Subcutaneous adipose tissue (tissue), 4 donors: ENCODE results near the gene MEGF11. TPM values are rescaled to one million over a fixed set of nuclear protein-coding genes. Genes with fewer than 3 reads are reported as not detected.

Experiments
- total RNA-seq, 4 donors: library from RNA; depleted of rRNA; stranded (reverse); fragments of >200 nt; gene quantifications; one replicate each; pipeline ENCODE4 v1.1.0, GENCODE V29; 2016
- TF ChIP-seq, protein P1 (sequence below): fragments of 450-650 bp; IDR thresholded peaks from one replicate; pipeline ENCODE4 v1.5.1; 2016; ENCODE audit warnings: low read depth, mild to moderate bottlenecking, control low read depth, antibody characterized with exemption, moderate library complexity

The MEGF11 gene
- total RNA-seq, 4 donors from 2014 or later, result not detected

- TF ChIP-seq, protein P1, sequence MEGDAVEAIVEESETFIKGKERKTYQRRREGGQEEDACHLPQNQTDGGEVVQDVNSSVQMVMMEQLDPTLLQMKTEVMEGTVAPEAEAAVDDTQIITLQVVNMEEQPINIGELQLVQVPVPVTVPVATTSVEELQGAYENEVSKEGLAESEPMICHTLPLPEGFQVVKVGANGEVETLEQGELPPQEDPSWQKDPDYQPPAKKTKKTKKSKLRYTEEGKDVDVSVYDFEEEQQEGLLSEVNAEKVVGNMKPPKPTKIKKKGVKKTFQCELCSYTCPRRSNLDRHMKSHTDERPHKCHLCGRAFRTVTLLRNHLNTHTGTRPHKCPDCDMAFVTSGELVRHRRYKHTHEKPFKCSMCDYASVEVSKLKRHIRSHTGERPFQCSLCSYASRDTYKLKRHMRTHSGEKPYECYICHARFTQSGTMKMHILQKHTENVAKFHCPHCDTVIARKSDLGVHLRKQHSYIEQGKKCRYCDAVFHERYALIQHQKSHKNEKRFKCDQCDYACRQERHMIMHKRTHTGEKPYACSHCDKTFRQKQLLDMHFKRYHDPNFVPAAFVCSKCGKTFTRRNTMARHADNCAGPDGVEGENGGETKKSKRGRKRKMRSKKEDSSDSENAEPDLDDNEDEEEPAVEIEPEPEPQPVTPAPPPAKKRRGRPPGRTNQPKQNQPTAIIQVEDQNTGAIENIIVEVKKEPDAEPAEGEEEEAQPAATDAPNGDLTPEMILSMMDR, result no peak
Observed at GRCh38 chr15:65945616-65946015, 307.9 kb downstream of the MEGF11 start.

- TF ChIP-seq, protein P1, result no peak
Observed at GRCh38 chr15:65944404-65944803, 309.1 kb downstream of the MEGF11 start.

DNA sequence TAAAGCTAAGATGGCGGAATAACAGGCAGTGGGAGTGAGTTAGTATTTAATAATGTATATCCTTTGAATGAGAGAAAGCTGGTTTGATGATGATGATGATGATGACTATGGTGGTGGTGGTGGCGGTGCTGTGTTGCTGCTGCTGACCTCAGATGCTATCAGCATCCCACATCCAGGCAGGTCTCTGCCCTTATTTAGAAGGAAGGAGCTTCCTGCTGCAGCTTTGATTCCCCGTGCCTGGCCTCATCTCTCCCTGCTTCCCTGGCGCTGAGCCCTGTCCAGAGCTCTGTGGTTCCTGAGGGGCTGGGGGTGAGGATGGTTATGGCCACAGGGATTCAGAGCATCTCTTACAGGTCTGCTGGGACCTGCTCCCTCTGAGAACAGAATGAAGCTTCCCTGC is 311.1 kb downstream of the MEGF11 start:
- TF ChIP-seq, protein P1, result no peak

DNA sequence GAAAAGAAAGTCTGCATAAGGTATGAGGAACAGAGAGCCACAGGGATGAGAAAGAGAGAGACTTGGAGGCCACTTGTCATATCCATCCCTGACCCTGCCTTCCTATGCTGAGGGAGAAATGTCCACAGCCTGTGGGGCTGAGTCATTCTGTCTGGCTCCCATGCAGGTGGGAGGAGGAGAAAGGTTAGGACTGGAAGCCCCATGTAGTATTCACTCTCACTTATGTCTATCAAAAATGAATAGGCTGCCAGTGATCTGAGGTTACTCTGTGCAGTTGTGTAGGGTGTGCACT is 313.0 kb downstream of the MEGF11 start:
- TF ChIP-seq, protein P1, result no peak

GRCh38 chr15:65939901-65940617 is 313.5 kb downstream of the MEGF11 start:
- TF ChIP-seq, protein P1, result no peak

GRCh38 chr15:65938604-65939003 is 314.9 kb downstream of the MEGF11 start:
- TF ChIP-seq, protein P1, result no peak

DNA sequence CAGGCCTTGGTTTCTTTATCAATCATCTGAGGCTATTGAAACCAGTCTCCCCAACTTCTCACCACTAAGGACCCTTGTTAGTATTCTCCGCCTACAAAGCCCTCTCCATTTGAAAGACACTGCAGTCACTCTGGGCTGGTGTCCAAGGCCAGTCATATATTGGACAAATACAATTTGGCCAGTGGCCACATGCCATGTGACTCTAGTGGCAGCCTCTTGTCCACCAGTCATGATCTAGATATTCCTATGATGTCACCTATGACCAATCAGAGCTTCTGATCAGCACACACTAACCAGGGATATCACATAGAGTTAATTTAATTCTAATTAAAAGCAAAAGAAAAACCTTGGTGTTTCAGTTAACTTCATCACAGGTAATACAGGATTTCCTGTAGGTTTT is 316.1 kb downstream of the MEGF11 start:
- TF ChIP-seq, protein P1, result no peak
